Gastrocnemius medialis (tissue), 4 donors: ENCODE data around the gene PPFIA4. TPM values are rescaled to one million over a fixed set of nuclear protein-coding genes. Genes with fewer than 3 reads are reported as not detected.
A peak's percentile ranks its signal among the peaks of the same experiment; 100 is the strongest.

Experiments used
- ATAC-seq, 2 donors: fragments of 150-250 bp; one replicate each; pipeline ENCODE4 v1.9.1; 2016
- DNase-seq, 2 donors: peaks; one replicate each; pipeline ENCODE4 v3.0.0-alpha.2; 2019
- H3K27ac ChIP-seq, 4 donors: fragments of 200-600 bp; sonication (generic); 1 replicate in 1 of 4; 2 replicates in 3 of 4; pipeline ENCODE4 v1.5.1; 2016 to 2018; ENCODE audit warnings: mild to moderate bottlenecking in 2 of 4, moderate library complexity in 1 of 4
- H3K27me3 ChIP-seq, 3 donors: fragments of 200-600 bp; sonication (generic) in 2 of 3; 1 replicate in 1 of 3; 2 replicates in 2 of 3; pipeline versions ENCODE4 v1.5.1 to v1.6.0; 2016 to 2019; ENCODE audit warnings: mild to moderate bottlenecking in 1 of 3, moderate library complexity in 1 of 3
- H3K36me3 ChIP-seq, 2 donors: fragments of 200-600 bp; sonication (generic) in 1 of 2; one replicate each; pipeline ENCODE4 v1.5.1; 2017 to 2018
- H3K4me1 ChIP-seq, 2 donors: fragments of 200-600 bp; sonication (generic) in 1 of 2; one replicate each; pipeline ENCODE4 v1.5.1; 2016 to 2017; ENCODE audit warnings: mild to moderate bottlenecking in 2 of 2
- H3K4me3 ChIP-seq, 4 donors: fragments of 200-600 bp; sonication (generic) in 3 of 4; 1 replicate in 1 of 4; 2 replicates in 3 of 4; pipeline ENCODE4 v1.5.1; 2016 to 2019; ENCODE audit warnings: mild to moderate bottlenecking in 2 of 4
- H3K9me3 ChIP-seq, 3 donors: fragments of 200-600 bp; sonication (generic) in 2 of 3; 1 replicate in 1 of 3; 2 replicates in 2 of 3; pipeline ENCODE4 v1.5.1; 2016 to 2019
- POLR2A ChIP-seq, 2 donors: fragments of 450-650 bp; IDR thresholded peaks; one replicate each; pipeline ENCODE4 v1.6.1; 2017; ENCODE audit warnings: antibody characterized with exemption in 2 of 2, mild to moderate bottlenecking in 2 of 2, moderate library complexity in 2 of 2
- in situ Hi-C, 4 donors: fragments of 200-750 bp; cut with MboI; loops; one replicate each; pipeline versions ENCODE4 v1.15.0 to v1.8.0; 2017; ENCODE audit warnings: low sequenced_read_pairs in 4 of 4
- intact Hi-C: fragments of 100-400 bp; cut with DNase I; formaldehyde crosslinking; loops from one replicate; pipeline ENCODE4 v1.15.1; 2023; ENCODE audit warnings: low total_unique reads
- total RNA-seq, 4 donors: library from RNA; depleted of rRNA; stranded (reverse); fragments of >200 nt; gene quantifications; one replicate each; pipeline versions ENCODE4 v1.1.0 to v1.2.3, GENCODE V29; 2016
- TF ChIP-seq, protein P1 (sequence below), 5 experiments: fragments of 450-650 bp in 3 of 5; fragments of 200-600 bp in 2 of 5; sonication (generic) in 2 of 5; IDR thresholded peaks in 4 of 5; conservative IDR thresholded peaks in 1 of 5; 1 replicate in 4 of 5; 2 replicates in 1 of 5; pipeline ENCODE4 v1.5.1; 2016 to 2019; ENCODE audit warnings: antibody characterized with exemption in 5 of 5, mild to moderate bottlenecking in 3 of 5, moderate library complexity in 3 of 5

PPFIA4 gene
- total RNA-seq, 4 donors from 2014 or later = 8.4 to 45.5 (median 33.1) TPM

DNA sequence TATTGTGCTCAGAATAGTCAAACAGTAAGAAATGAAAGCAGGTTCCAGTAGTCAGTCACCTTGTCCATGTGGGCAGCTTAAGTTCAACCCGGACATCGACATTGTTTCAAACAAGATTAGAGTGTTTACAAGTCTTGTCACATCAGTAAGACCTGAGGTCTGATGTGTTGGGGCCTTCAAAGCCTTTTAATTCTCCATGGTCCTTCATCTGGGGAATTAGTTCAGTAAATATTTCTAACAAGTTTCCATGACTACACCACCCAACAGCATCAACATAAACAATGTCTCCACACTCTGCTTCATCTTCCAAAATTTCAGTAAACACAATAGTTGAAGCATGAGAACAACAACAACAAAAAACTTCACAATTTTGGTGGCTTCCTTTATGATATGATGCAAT lies 86.2 kb downstream of the PPFIA4 start:
- in situ Hi-C loops = loop anchor here in 1 of 4 donors (10.0 kb wide), 1 partner anchor 102 kb away; no protein-coding TSS in a partner anchor
- ATAC-seq = no peak

DNA sequence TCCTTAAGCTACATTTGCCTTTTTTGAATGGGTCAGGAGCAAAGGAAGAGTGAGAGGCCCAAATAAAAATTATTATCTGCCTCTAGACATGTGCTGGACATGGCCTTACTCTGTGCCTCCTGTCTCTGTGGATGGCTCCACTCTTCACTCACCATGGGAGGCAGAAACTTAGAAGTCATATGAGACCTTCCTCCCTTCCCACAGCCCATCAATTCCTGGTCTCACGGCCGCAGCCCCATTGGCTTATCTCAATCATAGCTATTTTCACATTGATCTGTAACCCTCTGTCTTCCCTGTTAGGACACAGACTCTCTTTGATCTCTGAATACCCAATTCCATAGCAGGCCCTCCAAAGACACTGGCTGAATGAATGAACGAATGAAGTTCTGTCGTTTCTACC lies 87.0 kb downstream of the PPFIA4 start:
- in situ Hi-C loops = loop anchor here in 1 of 4 donors (10.0 kb wide), 1 partner anchor 101 kb away; no protein-coding TSS in a partner anchor

More for the DNA sequence above, 86.2 kb downstream of the PPFIA4 start:
- peaks cover 0 to under 1% of the 10 kb centered on the region in 2 donors for H3K4me1 ChIP-seq
- no peaks in the 10 kb centered on the region for H3K36me3 ChIP-seq
- no peak overlapping the region for H3K4me3 ChIP-seq
- intact Hi-C loops = no loop called here
- H3K27ac ChIP-seq = no peak overlapping the region
- TF ChIP-seq, protein P1, sequence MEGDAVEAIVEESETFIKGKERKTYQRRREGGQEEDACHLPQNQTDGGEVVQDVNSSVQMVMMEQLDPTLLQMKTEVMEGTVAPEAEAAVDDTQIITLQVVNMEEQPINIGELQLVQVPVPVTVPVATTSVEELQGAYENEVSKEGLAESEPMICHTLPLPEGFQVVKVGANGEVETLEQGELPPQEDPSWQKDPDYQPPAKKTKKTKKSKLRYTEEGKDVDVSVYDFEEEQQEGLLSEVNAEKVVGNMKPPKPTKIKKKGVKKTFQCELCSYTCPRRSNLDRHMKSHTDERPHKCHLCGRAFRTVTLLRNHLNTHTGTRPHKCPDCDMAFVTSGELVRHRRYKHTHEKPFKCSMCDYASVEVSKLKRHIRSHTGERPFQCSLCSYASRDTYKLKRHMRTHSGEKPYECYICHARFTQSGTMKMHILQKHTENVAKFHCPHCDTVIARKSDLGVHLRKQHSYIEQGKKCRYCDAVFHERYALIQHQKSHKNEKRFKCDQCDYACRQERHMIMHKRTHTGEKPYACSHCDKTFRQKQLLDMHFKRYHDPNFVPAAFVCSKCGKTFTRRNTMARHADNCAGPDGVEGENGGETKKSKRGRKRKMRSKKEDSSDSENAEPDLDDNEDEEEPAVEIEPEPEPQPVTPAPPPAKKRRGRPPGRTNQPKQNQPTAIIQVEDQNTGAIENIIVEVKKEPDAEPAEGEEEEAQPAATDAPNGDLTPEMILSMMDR (IDR thresholded peaks at IDR 0.05 in 4 of 5, conservative IDR thresholded peaks at IDR 0.05 in 1 of 5) = no peak
- TF ChIP-seq POLR2A (IDR thresholded peaks at IDR 0.05) = no peak
- no peaks in the 10 kb centered on the region for H3K9me3 ChIP-seq
- no peak for DNase-seq
- H3K27me3 ChIP-seq = no peaks in the 10 kb centered on the region

DNA sequence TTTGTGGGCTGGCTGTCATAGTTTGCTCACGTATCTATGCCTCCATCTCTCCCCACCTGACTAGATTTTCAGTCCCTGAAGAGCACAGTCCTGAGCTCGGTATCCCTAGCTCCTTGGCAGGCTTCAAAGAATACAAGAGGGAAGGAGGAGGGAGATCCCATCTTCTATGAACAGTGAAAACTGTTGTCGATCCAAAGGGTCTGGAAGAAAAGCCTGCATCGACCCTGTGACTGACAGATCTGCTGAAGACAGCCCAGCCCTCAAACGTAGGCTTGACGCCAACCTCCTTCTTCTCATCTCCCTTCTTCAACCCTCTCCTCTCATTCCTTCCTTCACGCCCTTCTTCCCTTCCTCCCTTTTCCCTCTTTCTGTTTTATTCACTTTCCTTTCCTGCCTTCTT lies 87.9 kb downstream of the PPFIA4 start:
- no peak overlapping the region for H3K27ac ChIP-seq
- DNase-seq (no peak), ATAC-seq (no peak)
- in situ Hi-C loops = loop anchor here in 1 of 4 donors (10.0 kb wide), 1 partner anchor 101 kb away; no protein-coding TSS in a partner anchor
- H3K4me1 ChIP-seq = peaks cover 6 to 9% of the 10 kb centered on the region in 2 donors
- intact Hi-C loops = no loop called here
- H3K36me3 ChIP-seq = no peaks in the 10 kb centered on the region
- no peaks in the 10 kb centered on the region for H3K9me3 ChIP-seq
- TF ChIP-seq POLR2A (IDR thresholded peaks at IDR 0.05) = no peak
- TF ChIP-seq, protein P1 (IDR thresholded peaks at IDR 0.05 in 4 of 5, conservative IDR thresholded peaks at IDR 0.05 in 1 of 5) = no peak
- H3K27me3 ChIP-seq = no peaks in the 10 kb centered on the region
- no peak overlapping the region for H3K4me3 ChIP-seq

More for the DNA sequence above, 87.0 kb downstream of the PPFIA4 start:
- H3K4me3 ChIP-seq = no peak overlapping the region
- no peak overlapping the region for H3K27ac ChIP-seq
- intact Hi-C loops = loop anchor here (1.0 kb wide), 1 partner anchor 11 kb away; no protein-coding TSS in a partner anchor
- peaks cover 4 to 7% of the 10 kb centered on the region in 2 donors for H3K4me1 ChIP-seq
- ATAC-seq (no peak), DNase-seq (no peak)
- TF ChIP-seq, protein P1 (IDR thresholded peaks at IDR 0.05 in 4 of 5, conservative IDR thresholded peaks at IDR 0.05 in 1 of 5) = no peak
- TF ChIP-seq POLR2A (IDR thresholded peaks at IDR 0.05) = no peak
- H3K36me3 ChIP-seq = no peaks in the 10 kb centered on the region
- H3K27me3 ChIP-seq = no peaks in the 10 kb centered on the region
- no peaks in the 10 kb centered on the region for H3K9me3 ChIP-seq

DNA sequence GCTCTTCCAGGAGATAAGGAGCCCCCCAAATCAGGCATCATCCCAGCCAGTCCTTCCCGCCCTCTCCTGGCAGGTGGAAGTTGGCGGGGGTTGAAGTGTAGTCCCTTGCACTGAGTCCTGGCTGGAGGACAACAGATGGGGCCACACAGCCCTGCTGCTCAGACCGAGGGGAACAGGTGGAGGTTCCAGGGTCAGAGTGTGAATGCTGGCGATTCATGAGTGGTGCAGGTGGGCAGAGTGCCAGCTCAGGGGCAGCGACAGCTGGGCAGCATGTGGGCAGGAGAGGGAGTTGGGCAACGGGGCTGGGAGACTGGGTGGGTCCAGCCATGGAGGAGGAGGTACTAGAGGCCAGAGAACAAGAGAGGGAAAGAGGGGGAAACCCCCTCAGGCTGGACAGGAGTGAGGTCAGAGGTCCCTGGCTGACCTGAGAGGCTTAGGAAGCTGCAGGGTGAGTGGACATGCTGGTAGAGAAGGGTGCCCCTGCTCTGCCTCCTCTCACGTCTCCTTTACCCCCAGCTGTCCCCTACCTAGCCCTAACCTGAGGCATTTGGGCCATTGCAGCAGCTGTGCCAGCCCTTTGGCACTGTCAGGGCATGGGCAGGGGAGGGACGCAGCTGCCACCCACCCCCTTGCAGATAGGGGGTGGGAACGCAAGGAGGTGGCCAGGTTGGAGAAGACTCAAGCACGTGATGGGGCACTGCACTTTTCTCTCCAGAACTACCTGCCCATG lies 90.0 kb downstream of the PPFIA4 start:
- in situ Hi-C loops = loop anchor here (5.0 to 10.0 kb wide), 2 partner anchors 99 to 101 kb away; no protein-coding TSS in a partner anchor
- no peak for TF ChIP-seq POLR2A (IDR thresholded peaks at IDR 0.05)
- TF ChIP-seq, protein P1 (IDR thresholded peaks at IDR 0.05 in 4 of 5, conservative IDR thresholded peaks at IDR 0.05 in 1 of 5) = no peak
- Histone ChIP-seq H3K9me3 (no peaks in the 10 kb centered on the region), H3K4me3 (no peak overlapping the region), H3K4me1 (peaks cover 6 to 9% of the 10 kb centered on the region in 2 donors), H3K27ac (no peak overlapping the region), H3K36me3 (no peaks in the 10 kb centered on the region), H3K27me3 (no peaks in the 10 kb centered on the region)
- peak in 1 of 2 donors; percentile 28 for ATAC-seq
- intact Hi-C loops = loop anchor here (5.0 kb wide), 1 partner anchor 151 kb away; no protein-coding TSS in a partner anchor
- peak in 1 of 2 donors; percentile 65 for DNase-seq
